Endothelial cell of umbilical vein (primary cell): ENCODE results near the gene ACER2.

ENCODE experiments used
- CTCF ChIP-seq, 2 donors: IDR thresholded peaks; 1 replicate in 1 of 2; 2 replicates in 1 of 2; pipeline ENCODE4 v1.5.1; 2011; ENCODE audit warnings: low read length in 2 of 2, mild to moderate bottlenecking in 2 of 2, moderate library complexity in 2 of 2, control low read depth in 1 of 2, inconsistent platforms in 1 of 2, low read depth in 1 of 2; ENCODE audit not compliant: insufficient read depth in 1 of 2; ENCODE audit errors: extremely low read depth in 1 of 2
- EZH2 ChIP-seq: IDR thresholded peaks from 2 replicates; pipeline ENCODE4 v1.6.1; 2012; ENCODE audit warnings: borderline replicate concordance, low read depth, mild to moderate bottlenecking, moderate library complexity, low read length, inconsistent platforms; ENCODE audit not compliant: severe bottlenecking
- FOS ChIP-seq: IDR thresholded peaks from 2 replicates; pipeline ENCODE4 v1.6.1; 2011; ENCODE audit warnings: mild to moderate bottlenecking, low read length, moderate library complexity, borderline replicate concordance; ENCODE audit not compliant: insufficient read depth
- GATA2 ChIP-seq: IDR thresholded peaks from 2 replicates; pipeline ENCODE4 v1.7.0; 2011; ENCODE audit warnings: low read depth, mild to moderate bottlenecking, moderate library complexity, mixed read lengths, low read length; ENCODE audit not compliant: insufficient read length, insufficient read depth
- JUN ChIP-seq: IDR thresholded peaks from 2 replicates; pipeline ENCODE4 v1.6.1; 2011; ENCODE audit warnings: borderline replicate concordance, low read depth; ENCODE audit not compliant: insufficient read length, insufficient read depth
- MAX ChIP-seq: IDR thresholded peaks from 2 replicates; pipeline ENCODE4 v1.6.1; 2011; ENCODE audit not compliant: insufficient read depth, insufficient read length
- MYC ChIP-seq: IDR thresholded peaks from one replicate; pipeline ENCODE4 v1.6.1; 2011; ENCODE audit warnings: mild to moderate bottlenecking, low read depth, low read length
- POLR2A ChIP-seq: IDR thresholded peaks from 2 replicates; pipeline ENCODE4 v1.6.1; 2012; ENCODE audit warnings: low read depth, mild to moderate bottlenecking, control low read depth, low read length
- POLR2AphosphoS5 ChIP-seq: IDR thresholded peaks from 2 replicates; pipeline ENCODE4 v1.6.1; 2012; ENCODE audit warnings: low read depth, mild to moderate bottlenecking, control low read depth, low read length, moderate library complexity; ENCODE audit not compliant: insufficient read depth

GRCh38 chr9:19385786-19386501 lies 22.9 kb upstream of the ACER2 start:
- TF ChIP-seq POLR2AphosphoS5 (no peak), EZH2 (no peak), CTCF (IDR thresholded peaks at IDR 0.05; ENCODE audit: extremely low read depth in 1 of 2, insufficient read depth in 1 of 2, low read depth in 1 of 2, low read length in 2 of 2) (no peak), MYC (no peak), MAX (no peak), POLR2A (no peak), JUN (no peak), FOS (no peak), GATA2 (no peak)
